Prostate gland (tissue), 2 donors: ENCODE data around the gene PLXDC2. TPM values are rescaled to one million over a fixed set of nuclear protein-coding genes. Genes with fewer than 3 reads are reported as not detected.

Source experiments
- DNase-seq: peaks from one replicate; pipeline ENCODE4 v3.0.0-alpha.2; 2019; ENCODE audit warnings: low spot score
- H3K27ac ChIP-seq, 2 donors: fragments of 200-600 bp; sonication (generic); 2 replicates each; pipeline ENCODE4 v1.5.1; 2017 to 2019
- H3K27me3 ChIP-seq: fragments of 200-600 bp; sonication (generic); replicated peaks from 2 replicates; pipeline ENCODE4 v1.5.1; 2019; ENCODE audit not compliant: insufficient read depth
- H3K36me3 ChIP-seq, 2 donors: fragments of 200-600 bp; sonication (generic); 1 replicate in 1 of 2; 2 replicates in 1 of 2; pipeline versions ENCODE4 v1.5.1 to v1.8.1; 2017 to 2019
- H3K4me1 ChIP-seq: fragments of 200-600 bp; sonication (generic); replicated peaks from 2 replicates; pipeline ENCODE4 v1.5.1; 2019
- H3K4me3 ChIP-seq, 2 donors: fragments of 200-600 bp; sonication (generic); 2 replicates each; pipeline ENCODE4 v1.5.1; 2017 to 2019
- H3K9me3 ChIP-seq: fragments of 200-600 bp; sonication (generic); 2 replicates; pipeline ENCODE4 v1.5.1; 2017
- CTCF ChIP-seq, 4 experiments: fragments of 200-600 bp in 2 of 4; fragments of 450-650 bp in 2 of 4; sonication (generic) in 2 of 4; IDR thresholded peaks; 1 replicate in 3 of 4; 2 replicates in 1 of 4; pipeline ENCODE4 v1.5.1; 2016 to 2019; ENCODE audit warnings: antibody characterized with exemption in 4 of 4, mild to moderate bottlenecking in 2 of 4, moderate library complexity in 2 of 4
- POLR2A ChIP-seq: fragments of 450-650 bp; IDR thresholded peaks from one replicate; pipeline ENCODE4 v1.6.1; 2016; ENCODE audit warnings: antibody characterized with exemption, mild to moderate bottlenecking
- POLR2AphosphoS5 ChIP-seq: sonication (generic); formaldehyde crosslinking; IDR thresholded peaks from one replicate; pipeline ENCODE4 v1.6.1; 2017; ENCODE audit warnings: antibody characterized with exemption
- WGBS: methylation state at CpG from one replicate; pipeline ENCODE4 v1.1.5; 2018; 5-methylcytosine and 5-hydroxymethylcytosine counted together
- intact Hi-C: fragments of 100-400 bp; cut with DNase I; formaldehyde crosslinking; loops from one replicate; pipeline ENCODE4 v1.14.2; 2022
- total RNA-seq, 2 donors: library from RNA; depleted of rRNA; stranded (reverse); fragments of >200 nt; gene quantifications; one replicate each; pipeline ENCODE4 v1.1.0, GENCODE V29; 2016

The PLXDC2 gene
- total RNA-seq, 2 donors from 2014 or later = 19.6 to 83.6 TPM

- Histone ChIP-seq H3K36me3 (no peaks in the 10 kb centered on the region), H3K27me3 (no peaks in the 10 kb centered on the region), H3K4me1 (no peaks in the 10 kb centered on the region), H3K27ac (no peak overlapping the region), H3K9me3 (no peaks in the 10 kb centered on the region), H3K4me3 (no peak overlapping the region)
- 93% methylated on average over 3 of the region's 3 CpGs for WGBS
- no peak for TF ChIP-seq CTCF (IDR thresholded peaks at IDR 0.05)
- DNase-seq = no peak
- intact Hi-C loops = no loop called here
Observed at GRCh38 chr10:19874190-19874589, 58.0 kb downstream of the PLXDC2 start.

GRCh38 chr10:19874791-19875190, 58.6 kb downstream of the PLXDC2 start:
- no peak for DNase-seq
- H3K9me3 ChIP-seq = no peaks in the 10 kb centered on the region
- 88% methylated on average over 9 of the region's 9 CpGs for WGBS
- no peaks in the 10 kb centered on the region for H3K27me3 ChIP-seq
- no peaks in the 10 kb centered on the region for H3K36me3 ChIP-seq
- no peaks in the 10 kb centered on the region for H3K4me1 ChIP-seq
- intact Hi-C loops = no loop called here
- no peak for TF ChIP-seq POLR2A
- TF ChIP-seq POLR2AphosphoS5 = no peak
- no peak for TF ChIP-seq CTCF (IDR thresholded peaks at IDR 0.05)
- no peak overlapping the region for H3K4me3 ChIP-seq
- no peak overlapping the region for H3K27ac ChIP-seq

GRCh38 chr10:19876570-19876969, 60.3 kb downstream of the PLXDC2 start:
- intact Hi-C loops = no loop called here
- Histone ChIP-seq H3K4me3 (no peak overlapping the region), H3K27me3 (no peaks in the 10 kb centered on the region), H3K9me3 (no peaks in the 10 kb centered on the region), H3K27ac (no peak overlapping the region), H3K36me3 (no peaks in the 10 kb centered on the region), H3K4me1 (no peaks in the 10 kb centered on the region)
- 57% methylated on average over 2 of the region's 2 CpGs for WGBS
- TF ChIP-seq POLR2AphosphoS5 (no peak), CTCF (IDR thresholded peaks at IDR 0.05) (no peak), POLR2A (no peak)
- no peak for DNase-seq

- H3K4me1 ChIP-seq = no peaks in the 10 kb centered on the region
- H3K4me3 ChIP-seq = no peak overlapping the region
- H3K27me3 ChIP-seq = no peaks in the 10 kb centered on the region
- no peaks in the 10 kb centered on the region for H3K9me3 ChIP-seq
- H3K36me3 ChIP-seq = no peaks in the 10 kb centered on the region
- intact Hi-C loops = no loop called here
- no peak for DNase-seq
- no peak overlapping the region for H3K27ac ChIP-seq
- TF ChIP-seq POLR2AphosphoS5 (no peak), CTCF (IDR thresholded peaks at IDR 0.05) (no peak), POLR2A (no peak)
- 87% methylated on average over 8 of the region's 8 CpGs for WGBS
Observed at GRCh38 chr10:19877466-19878255, 61.4 kb downstream of the PLXDC2 start.

GRCh38 chr10:19882621-19883020, 66.4 kb downstream of the PLXDC2 start:
- Histone ChIP-seq H3K4me1 (no peaks in the 10 kb centered on the region), H3K4me3 (no peak overlapping the region), H3K27ac (no peak overlapping the region), H3K27me3 (no peaks in the 10 kb centered on the region), H3K36me3 (no peaks in the 10 kb centered on the region), H3K9me3 (no peaks in the 10 kb centered on the region)
- intact Hi-C loops = no loop called here
- DNase-seq = no peak
- TF ChIP-seq POLR2A (no peak), POLR2AphosphoS5 (no peak), CTCF (IDR thresholded peaks at IDR 0.05) (no peak)
- WGBS = 89% methylated on average over 5 of the region's 5 CpGs
